ENCODE results near the gene OR9G1. TPM values are rescaled to one million over a fixed set of nuclear protein-coding genes. Genes with fewer than 3 reads are reported as not detected.
"Not testable (repeated sequence)": the region's sequence is repeated elsewhere in the genome, so short reads cannot be mapped to it uniquely, and the experiment has no call there.

OR9G1 gene, protein sequence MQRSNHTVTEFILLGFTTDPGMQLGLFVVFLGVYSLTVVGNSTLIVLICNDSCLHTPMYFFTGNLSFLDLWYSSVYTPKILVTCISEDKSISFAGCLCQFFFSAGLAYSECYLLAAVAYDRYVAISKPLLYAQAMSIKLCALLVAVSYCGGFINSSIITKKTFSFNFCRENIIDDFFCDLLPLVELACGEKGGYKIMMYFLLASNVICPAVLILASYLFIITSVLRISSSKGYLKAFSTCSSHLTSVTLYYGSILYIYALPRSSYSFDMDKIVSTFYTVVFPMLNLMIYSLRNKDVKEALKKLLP
- polyA plus RNA-seq (ENCODE audit: insufficient read length), result not detected

DNA sequence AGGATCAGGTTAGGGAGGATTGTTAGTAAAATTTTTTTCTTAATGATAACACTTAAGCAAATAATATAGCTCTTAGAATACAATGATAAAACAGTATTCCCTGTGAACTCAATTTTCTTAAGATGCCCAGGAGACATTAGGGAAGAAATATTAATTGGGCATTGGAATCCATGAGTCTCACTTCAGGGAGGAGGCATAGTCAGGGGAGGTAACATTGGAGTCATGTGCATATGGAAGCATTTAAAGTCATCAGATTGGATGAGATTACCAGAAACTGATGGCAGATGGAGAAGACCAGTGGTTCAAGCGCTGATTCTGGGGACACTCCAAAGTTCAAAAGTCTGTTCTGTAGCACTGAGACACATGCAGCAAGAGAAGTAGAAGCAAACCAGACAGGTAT is at the start of gene OR9G1:
TSS of gene OR9G1 (plus strand) at position 301 of the 400 bp plus-strand sequence. CDS start 1,293 bp downstream, outside the sequence.
- DNase-seq, result no peak

DNA sequence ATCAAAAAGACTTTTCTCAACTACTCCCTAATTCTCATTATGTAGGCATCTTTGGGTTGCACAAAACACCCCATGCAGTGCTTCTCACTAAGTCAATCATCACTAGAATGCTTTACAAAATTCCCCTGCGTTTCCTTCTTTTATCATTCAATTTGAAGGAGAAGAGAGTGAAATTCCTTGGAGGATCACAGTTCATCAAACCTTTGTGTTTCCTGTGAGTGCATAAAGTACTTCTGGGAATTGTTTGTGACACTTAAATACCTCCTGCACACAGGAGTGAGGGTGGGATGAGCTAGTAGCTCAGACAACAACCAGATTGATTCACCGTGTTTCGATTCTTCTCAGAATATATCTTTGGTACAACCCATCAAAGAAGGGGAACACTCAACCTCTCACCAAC is 39.1 kb upstream of the OR9G1 start:
- no peak for DNase-seq

DNA sequence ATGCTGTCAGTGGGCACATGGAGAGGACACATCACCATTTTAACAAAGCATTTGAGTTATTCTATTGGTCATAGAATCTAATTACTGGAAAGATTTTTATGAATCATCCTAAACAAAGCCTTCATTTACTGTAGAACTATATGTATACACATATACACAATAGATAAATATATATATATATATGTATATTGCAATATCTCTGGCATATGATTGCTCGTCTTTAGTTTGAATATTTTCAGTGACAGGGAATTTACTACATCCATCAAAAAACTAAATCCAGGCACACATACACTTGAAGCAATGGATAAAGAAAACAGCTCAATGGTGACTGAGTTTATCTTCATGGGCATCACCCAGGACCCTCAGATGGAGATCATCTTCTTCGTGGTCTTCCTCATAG is 35.5 kb upstream of the OR9G1 start, which contains the start of gene OR5AR1:
TSS of gene OR5AR1 (plus strand) at position 301 of the 400 bp plus-strand sequence. CDS start at position 301, 0 bp downstream.
- DNase-seq, result no peak

DNA sequence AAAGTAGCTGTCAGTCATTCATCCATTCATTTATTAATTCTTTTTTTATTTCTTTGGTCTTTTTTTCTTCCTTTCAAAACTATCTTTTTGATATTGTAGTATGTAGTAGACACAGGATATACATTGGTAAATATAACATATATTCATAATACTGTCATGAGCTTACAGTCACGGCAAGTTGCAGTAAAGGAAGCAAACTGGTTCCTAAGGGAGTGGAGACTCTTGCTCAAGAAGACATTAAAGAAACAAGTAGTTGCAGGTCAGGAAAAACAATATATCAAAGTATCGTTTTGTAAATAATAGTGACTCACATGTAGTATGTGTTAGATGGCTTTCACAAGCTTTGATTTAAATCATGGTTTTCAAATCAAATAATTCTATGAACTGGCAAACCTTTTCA is 27.9 kb upstream of the OR9G1 start:
- DNase-seq, result no peak

DNA sequence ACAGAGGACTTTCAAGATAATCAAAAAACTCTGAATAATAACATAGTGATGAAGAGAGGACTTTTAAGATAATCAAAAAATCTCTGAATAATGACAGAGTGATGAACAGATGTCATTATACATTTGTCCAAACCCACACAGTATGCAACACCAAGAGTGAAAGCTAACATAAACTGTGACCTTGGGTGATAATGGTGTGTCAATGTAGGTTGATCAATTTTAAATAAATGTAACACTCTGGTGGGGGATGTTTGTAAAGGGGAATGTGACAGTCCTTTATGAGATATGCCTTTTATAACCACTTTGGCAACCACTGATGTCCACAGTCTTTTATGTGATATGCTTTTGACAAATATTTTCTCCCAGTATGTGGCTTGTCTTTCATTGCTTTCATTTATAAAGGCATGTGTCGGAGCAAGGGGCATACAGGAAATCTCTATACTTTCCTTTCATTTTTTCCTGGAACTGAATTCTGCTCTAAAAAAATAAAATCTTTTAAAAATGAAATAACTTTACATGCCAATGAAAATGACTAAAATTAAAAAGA is 10.3 kb upstream of the OR9G1 start:
- no peak for DNase-seq

DNA sequence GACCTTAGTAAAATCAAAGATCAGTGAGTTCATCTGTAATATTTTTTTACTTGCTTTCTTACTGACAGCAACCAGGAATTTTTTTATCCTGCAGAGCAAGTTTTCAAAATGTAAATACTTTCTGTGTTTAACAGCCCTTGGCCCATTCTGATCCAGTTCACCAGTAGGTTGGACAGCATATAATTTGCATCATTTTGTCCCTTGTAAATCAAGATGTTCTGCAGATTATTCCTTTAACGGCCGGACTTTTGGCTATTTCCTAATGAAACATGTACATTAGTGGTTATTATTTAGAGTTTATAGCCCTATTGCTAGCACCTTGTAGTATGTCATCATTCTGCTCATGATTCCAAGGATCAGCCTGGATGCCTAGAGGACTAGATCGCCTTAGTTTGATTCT is 7.7 kb upstream of the OR9G1 start:
- DNase-seq, result not testable (repeated sequence)

DNA sequence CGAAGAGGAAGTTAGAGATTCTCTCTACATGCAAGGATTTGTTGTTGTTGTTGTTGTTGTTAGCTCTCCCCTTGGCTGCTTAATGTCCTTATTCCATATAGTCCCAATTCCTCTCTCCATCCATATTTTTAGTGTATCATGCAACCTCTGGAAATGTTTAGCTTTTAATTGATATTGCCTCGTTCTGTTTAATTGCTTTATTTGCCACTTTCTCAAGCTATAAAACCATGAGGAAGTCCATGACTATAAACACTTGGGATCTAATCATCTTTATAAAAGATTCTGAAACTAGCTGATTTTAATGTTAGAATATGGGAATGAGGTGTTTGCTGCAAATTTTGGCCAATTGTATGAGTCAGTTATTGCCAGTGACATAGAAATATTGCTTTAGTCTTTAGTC is 5.5 kb upstream of the OR9G1 start:
- no peak for DNase-seq

DNA sequence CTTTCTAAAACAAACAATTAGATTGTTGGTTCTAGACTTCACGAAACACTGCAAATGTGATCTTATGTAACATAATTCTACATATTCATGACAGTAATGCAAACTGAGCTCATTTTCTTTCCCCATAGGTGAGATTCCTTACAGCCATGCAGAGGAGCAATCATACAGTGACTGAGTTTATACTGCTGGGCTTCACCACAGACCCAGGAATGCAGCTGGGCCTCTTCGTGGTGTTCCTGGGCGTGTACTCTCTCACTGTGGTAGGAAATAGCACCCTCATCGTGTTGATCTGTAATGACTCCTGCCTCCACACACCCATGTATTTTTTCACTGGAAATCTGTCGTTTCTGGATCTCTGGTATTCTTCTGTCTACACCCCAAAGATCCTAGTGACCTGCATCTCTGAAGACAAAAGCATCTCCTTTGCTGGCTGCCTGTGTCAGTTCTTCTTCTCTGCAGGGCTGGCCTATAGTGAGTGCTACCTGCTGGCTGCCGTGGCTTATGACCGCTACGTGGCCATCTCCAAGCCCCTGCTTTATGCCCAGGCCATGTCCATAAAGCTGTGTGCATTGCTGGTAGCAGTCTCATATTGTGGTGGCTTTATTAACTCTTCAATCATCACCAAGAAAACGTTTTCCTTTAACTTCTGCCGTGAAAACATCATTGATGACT is 1.5 kb downstream of the OR9G1 start:
- no peak for DNase-seq

DNA sequence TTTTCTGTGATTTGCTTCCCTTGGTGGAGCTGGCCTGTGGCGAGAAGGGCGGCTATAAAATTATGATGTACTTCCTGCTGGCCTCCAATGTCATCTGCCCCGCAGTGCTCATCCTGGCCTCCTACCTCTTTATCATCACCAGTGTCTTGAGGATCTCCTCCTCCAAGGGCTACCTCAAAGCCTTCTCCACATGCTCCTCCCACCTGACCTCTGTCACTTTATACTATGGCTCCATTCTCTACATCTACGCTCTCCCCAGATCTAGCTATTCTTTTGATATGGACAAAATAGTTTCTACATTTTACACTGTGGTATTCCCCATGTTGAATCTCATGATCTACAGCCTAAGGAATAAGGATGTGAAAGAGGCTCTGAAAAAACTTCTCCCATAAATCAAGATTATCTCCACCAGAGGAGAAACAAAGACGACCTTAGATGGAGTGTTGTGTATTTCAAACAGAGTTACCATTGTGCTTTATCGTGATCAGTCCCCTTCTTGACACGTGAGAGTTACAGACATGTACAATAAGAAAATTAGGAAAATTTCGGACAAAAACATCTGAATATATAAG is 2.1 kb downstream of the OR9G1 start:
- DNase-seq, result no peak

DNA sequence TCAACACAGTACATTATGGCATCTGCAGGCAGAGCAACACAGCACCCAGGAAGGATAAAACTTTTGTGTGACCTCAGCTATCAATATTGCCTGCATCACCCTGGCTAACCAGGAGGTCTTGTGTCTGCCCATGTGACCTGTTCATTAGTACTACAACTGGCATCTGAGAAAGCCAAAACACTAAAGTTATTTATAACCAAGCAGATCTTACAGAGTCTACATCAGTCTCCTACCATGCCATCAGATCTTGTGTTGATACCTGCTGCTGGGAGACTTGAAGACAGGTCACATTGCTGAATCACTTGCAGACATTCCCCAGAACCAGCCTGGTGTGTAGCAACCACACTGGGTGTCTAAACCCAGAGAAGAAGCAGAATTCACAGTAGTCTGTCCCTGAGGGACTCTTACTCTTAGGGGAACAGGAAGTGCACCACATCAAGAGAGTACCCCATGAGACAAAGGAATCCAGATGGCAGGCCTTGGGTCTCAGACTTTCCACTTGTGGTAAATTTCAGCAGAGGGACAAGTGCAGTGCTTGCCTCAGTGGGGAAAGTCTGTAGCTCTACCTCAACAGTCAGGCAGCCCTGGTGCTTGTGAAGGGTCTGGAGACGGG is 7.0 kb downstream of the OR9G1 start:
- no peak for DNase-seq

DNA sequence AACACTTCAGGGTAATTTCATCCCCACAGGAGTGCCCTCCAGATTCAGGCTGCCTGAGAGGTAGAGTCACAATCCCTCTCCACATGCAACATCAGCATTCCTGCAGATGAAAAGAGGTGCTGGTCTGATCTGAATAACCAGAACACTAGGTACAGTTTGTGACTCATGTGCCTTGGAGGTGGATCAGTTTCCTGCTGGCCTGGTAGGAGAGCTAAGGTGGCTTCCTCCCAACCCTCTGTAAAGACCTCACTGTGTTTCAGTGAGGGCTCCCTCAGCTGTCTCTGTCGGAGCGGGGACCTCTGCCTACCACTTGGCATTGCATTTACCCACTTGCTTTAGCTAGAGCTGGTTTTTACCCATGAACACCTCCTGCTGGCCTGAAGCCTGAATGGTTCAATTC is 7.6 kb downstream of the OR9G1 start:
- DNase-seq, result no peak

DNA sequence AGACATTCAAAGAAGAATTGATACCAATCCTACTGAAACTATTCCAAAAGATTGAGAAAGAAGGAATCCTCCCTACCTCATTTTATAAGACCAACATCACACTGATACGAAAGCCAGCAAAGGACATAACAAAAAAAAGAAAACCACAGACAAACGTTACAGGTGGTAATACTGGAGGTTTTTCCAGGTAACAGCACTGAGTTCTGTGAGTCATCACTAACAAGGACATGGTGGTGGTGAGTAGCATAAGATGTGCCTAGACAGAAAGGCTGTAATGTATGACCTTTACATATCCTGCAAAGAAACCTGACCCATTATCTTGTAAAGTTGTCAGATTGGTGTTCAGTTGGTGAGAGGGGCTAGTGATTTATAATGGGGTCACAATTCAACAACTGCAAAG is 15.3 kb downstream of the OR9G1 start:
- no peak for DNase-seq

DNA sequence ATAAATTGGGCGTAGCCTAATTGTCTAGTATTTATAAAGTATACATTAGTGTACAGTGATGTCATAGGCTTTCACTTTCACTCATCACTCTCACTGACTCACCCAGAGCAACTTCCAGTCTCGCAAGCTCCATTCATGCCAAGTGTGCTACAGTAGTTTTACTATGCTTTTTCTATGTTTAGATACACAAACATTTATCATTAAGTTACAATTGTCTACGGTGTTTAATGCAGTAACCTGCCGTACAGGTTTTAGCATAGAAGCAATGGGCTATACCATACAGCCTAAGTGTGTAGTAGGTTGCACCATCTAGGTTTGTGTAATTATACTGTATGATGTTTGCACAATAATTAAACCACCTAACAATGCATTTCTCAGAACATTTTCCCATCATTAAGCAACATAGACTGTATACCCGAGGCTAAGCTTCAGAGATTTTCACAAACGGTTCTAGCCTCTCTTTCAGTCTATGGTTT is 17.5 kb downstream of the OR9G1 start:
- no peak for DNase-seq

DNA sequence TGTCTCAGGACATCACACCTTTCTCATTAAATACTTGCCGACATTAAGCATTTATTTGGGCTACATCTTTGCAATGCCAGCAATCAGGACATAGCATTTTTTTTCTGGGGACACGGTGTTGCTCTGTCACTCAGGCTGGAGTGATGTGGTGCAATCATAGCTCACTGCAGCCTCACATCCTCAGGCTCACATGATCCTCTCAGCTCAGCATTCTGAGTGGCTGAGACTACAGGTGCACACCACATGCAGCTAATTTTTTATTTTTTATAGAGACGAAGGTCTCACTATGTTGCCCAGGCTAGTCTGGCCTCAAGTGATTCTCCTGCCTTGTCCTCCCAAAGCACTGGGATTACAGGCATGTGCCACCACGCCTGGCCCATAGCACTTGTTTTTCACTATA is 21.6 kb downstream of the OR9G1 start:
- no peak for DNase-seq

DNA sequence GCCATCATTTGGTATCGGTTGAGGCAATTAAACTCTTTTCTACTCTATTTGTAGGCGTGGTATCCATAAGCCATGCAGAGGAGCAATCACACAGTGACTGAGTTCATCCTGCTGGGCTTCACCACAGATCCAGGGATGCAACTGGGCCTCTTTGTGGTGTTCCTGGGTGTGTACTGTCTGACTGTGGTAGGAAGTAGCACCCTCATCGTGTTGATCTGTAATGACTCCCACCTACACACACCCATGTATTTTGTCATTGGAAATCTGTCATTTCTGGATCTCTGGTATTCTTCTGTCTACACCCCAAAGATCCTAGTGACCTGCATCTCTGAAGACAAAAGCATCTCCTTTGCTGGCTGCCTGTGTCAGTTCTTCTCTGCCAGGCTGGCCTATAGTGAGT is 41.2 kb downstream of the OR9G1 start:
- DNase-seq, result no peak

DNA sequence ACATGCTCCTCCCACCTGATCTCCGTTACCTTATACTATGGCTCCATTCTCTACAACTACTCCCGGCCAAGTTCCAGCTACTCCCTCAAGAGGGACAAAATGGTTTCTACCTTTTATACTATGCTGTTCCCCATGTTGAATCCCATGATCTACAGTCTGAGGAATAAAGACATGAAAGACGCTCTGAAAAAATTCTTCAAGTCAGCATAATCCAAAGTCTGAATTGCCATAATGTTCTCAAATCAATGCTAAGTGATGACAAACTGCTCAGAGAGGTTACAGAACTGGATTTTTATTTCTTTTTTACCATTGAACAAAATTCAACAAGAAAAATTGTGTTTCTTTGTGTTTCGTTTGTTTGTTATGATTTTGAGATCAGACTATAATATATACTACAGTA is 42.0 kb downstream of the OR9G1 start:
- no peak for DNase-seq

DNA sequence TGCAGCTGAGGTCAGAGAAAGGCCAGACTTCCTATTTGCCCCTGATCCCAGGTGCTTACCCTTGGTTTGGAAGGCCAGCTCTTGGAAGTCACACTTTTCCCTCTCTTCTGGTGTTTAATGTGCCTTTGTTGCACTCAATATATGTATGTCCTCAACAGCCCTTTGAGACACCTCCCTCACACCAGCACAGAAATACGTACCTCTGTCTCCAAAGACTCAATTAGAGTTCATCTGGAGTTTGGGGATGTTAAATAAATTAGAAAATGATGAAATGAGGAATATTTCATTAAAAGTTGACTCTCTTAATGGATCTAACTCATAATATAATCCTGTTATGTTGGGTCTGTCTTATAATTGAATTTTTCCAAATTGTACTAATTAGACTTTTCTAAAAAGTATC is 49.7 kb downstream of the OR9G1 start, which contains the start of gene OR9G4:
TSS of gene OR9G4 (minus strand) at position 101 of the 400 bp plus-strand sequence. CDS start 4,931 bp downstream, outside the sequence.
- no peak for DNase-seq

DNA sequence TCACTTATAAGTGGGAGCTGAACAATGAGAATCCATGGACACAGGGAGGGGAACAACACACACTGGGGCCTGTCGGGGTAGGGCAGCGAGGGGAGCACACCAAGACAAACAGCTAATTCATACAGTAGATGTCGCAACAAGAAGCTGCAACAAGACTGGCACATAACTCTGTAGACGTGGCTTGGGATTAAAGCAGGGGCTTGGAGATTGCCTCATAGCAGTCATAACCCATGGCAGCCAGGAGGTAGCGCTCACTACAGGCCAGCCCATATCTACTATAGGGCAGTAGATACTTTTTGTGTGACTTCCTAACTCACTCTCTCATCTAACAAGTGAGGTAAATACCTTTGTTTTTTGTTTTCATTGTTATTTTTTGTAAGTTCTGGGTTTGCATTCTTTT is 51.3 kb downstream of the OR9G1 start:
- no peak for DNase-seq

DNA sequence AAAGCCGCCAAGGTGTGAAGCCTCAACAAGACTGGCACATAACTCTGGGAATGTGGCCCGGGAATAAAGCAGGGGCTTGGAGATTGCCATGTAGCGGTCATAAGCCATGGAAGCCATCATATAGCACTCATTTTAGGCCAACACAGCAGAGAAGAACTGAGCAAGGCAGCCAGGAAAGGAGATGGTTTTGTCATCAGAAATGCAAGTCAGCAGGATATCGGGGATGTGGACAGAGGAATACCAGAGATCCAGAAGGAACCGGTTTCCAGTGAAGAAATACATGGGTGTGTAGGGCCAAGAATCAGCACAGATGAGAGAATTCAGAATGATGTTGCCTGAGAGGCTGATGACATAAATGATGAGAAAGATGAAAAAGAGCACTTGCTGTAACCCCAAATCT is 52.6 kb downstream of the OR9G1 start:
- no peak for DNase-seq

All from hindlimb muscle (tissue), 1 donor.